HCT116 (cell line): Measurements from ENCODE around the gene CAPG. TPM values are rescaled to one million over a fixed set of nuclear protein-coding genes. Genes with fewer than 3 reads are reported as not detected.

Source experiments
- ATAC-seq: fragments of 200-7000 bp; cut with Tn5 transposase; 2 replicates; pipeline ENCODE4 v1.9.1; 2020; ENCODE audit warnings: mild to moderate bottlenecking, moderate library complexity
- BruUV-seq: library from RNA; stranded (reverse); fragments of 400-500 nt; replicated peaks from 2 replicates; lab custom pipeline; 2021; lab: Mats Ljungman, UMichigan
- CTCF ChIA-PET: fragments of 300-600 bp; sonication (Branson Sonifier 250); formaldehyde crosslinking; loops from one replicate; lab custom pipeline; 2021; ENCODE audit warnings: antibody characterized with exemption; lab: Charles Lee
- POLR2A ChIA-PET: fragments of 300-600, 350-600 bp; sonication (Branson Sonifier 250); formaldehyde crosslinking; loops from one replicate; lab custom pipeline; 2021; ENCODE audit warnings: antibody characterized with exemption; lab: Charles Lee
- RAD21 ChIA-PET, 2 experiments: fragments of 300-600 bp; sonication (Branson Sonifier 250); formaldehyde crosslinking; loops; one replicate each; lab custom pipeline; 2023; ENCODE audit warnings: low total read pairs in 2 of 2; ENCODE audit not compliant: uncharacterized antibody in 2 of 2, unreplicated experiment in 2 of 2, low non-redundant PET in 1 of 2; lab: Charles Lee
- DNase-seq: peaks from one replicate; pipeline ENCODE4 v3.0.0-alpha.2; 2010; ENCODE audit warnings: low read depth, low spot score
- H2AFZ ChIP-seq: fragments of 200-600 bp; shearing (Covaris generic), sonication (generic); 2 replicates; pipeline ENCODE4 v1.6.1; 2017; ENCODE audit warnings: low read depth, mixed run types, mixed read lengths, antibody characterized with exemption, low read length; ENCODE audit not compliant: poor library complexity, severe bottlenecking
- H3K27ac ChIP-seq: 2 replicates; pipeline ENCODE4 v1.5.1; 2012; ENCODE audit warnings: low read depth, low read length
- H3K27me3 ChIP-seq: fragments of 200-600 bp; sonication (generic); 2 replicates; pipeline ENCODE4 v1.6.1; 2016; ENCODE audit warnings: mixed run types, low read length, mixed read lengths; ENCODE audit not compliant: insufficient read depth
- H3K36me3 ChIP-seq, 2 experiments: fragments of 200-500 bp in 1 of 2; fragments of 200-600 bp in 1 of 2; sonication (Bioruptor generic) in 1 of 2; sonication (generic) in 1 of 2; 2 replicates each; pipeline versions ENCODE4 v1.5.1 to v1.6.1; 2014 to 2016; ENCODE audit warnings: low read length in 2 of 2, inconsistent platforms in 1 of 2, mixed read lengths in 1 of 2, mixed run types in 1 of 2; ENCODE audit not compliant: insufficient read depth in 2 of 2, control insufficient read depth in 1 of 2
- H3K4me1 ChIP-seq, 2 experiments: fragments of 200-600 bp in 1 of 2; sonication (generic) in 1 of 2; 2 replicates each; pipeline versions ENCODE4 v1.5.1 to v1.6.1; 2012 to 2017; ENCODE audit warnings: low read length in 2 of 2, inconsistent platforms in 1 of 2, mild to moderate bottlenecking in 1 of 2, mixed read lengths in 1 of 2, mixed run types in 1 of 2, moderate library complexity in 1 of 2; ENCODE audit not compliant: insufficient read depth in 2 of 2, control insufficient read depth in 1 of 2
- H3K4me2 ChIP-seq: fragments of 200-600 bp; sonication (generic); 2 replicates; pipeline ENCODE4 v1.6.1; 2017; ENCODE audit warnings: mixed run types, low read length, mixed read lengths
- H3K4me3 ChIP-seq, 2 experiments: fragments of 200-600 bp in 1 of 2; sonication (generic) in 1 of 2; replicated peaks in 1 of 2; 2 replicates each; pipeline ENCODE4 v1.5.1; 2011 to 2016; ENCODE audit warnings: low read length in 2 of 2, control low read depth in 1 of 2, low read depth in 1 of 2, mild to moderate bottlenecking in 1 of 2, mixed read lengths in 1 of 2, mixed run types in 1 of 2
- H3K79me2 ChIP-seq: fragments of 200-600 bp; sonication (generic); 2 replicates; pipeline ENCODE4 v1.6.1; 2017; ENCODE audit warnings: mild to moderate bottlenecking, mixed run types, low read length, moderate library complexity, mixed read lengths; ENCODE audit not compliant: insufficient read depth
- H3K9ac ChIP-seq: fragments of 200-600 bp; sonication (generic); 2 replicates; pipeline ENCODE4 v1.6.1; 2016; ENCODE audit warnings: low read length, mixed read lengths
- H3K9me2 ChIP-seq: fragments of 200-600 bp; sonication (generic), shearing (Covaris generic); 2 replicates; pipeline ENCODE4 v1.6.1; 2017; ENCODE audit warnings: mixed run types, mild to moderate bottlenecking, moderate library complexity; ENCODE audit not compliant: insufficient read depth
- H3K9me3 ChIP-seq, 2 experiments: fragments of 200-500 bp in 1 of 2; fragments of 200-600 bp in 1 of 2; sonication (Bioruptor generic) in 1 of 2; sonication (generic) in 1 of 2; 2 replicates each; pipeline ENCODE4 v1.6.1; 2014 to 2017; ENCODE audit warnings: low read length in 2 of 2, mixed read lengths in 2 of 2, inconsistent platforms in 1 of 2, low read depth in 1 of 2, mild to moderate bottlenecking in 1 of 2, mixed run types in 1 of 2, moderate library complexity in 1 of 2; ENCODE audit not compliant: control insufficient read depth in 1 of 2, insufficient read depth in 1 of 2
- H4K20me1 ChIP-seq: fragments of 200-600 bp; sonication (generic), shearing (Covaris generic); 2 replicates; pipeline ENCODE4 v1.6.1; 2017; ENCODE audit warnings: mixed run types, mild to moderate bottlenecking, moderate library complexity; ENCODE audit not compliant: insufficient read depth
- CEBPB ChIP-seq: IDR thresholded peaks from 2 replicates; pipeline ENCODE4 v1.6.1; 2012; ENCODE audit warnings: low read depth
- CTCF ChIP-seq, 3 experiments: fragments of 200-600 bp in 1 of 3; sonication (generic) in 1 of 3; IDR thresholded peaks in 2 of 3; conservative IDR thresholded peaks in 1 of 3; 2 replicates each; pipeline ENCODE4 v1.5.1; 2012 to 2017; ENCODE audit warnings: low read depth in 2 of 3, low read length in 2 of 3, antibody characterized with exemption in 1 of 3, borderline replicate concordance in 1 of 3, control low read depth in 1 of 3, mild to moderate bottlenecking in 1 of 3, mixed read lengths in 1 of 3, mixed run types in 1 of 3, moderate library complexity in 1 of 3; ENCODE audit not compliant: insufficient read depth in 1 of 3
- EGR1 ChIP-seq: IDR thresholded peaks from 2 replicates; pipeline ENCODE4 v1.6.1; 2012; ENCODE audit warnings: low read depth
- ELF1 ChIP-seq: IDR thresholded peaks from 2 replicates; pipeline ENCODE4 v1.6.1; 2012; ENCODE audit warnings: low read depth, borderline replicate concordance
- EZH2 ChIP-seq: fragments of 200-600 bp; sonication (generic); IDR thresholded peaks from 2 replicates; pipeline ENCODE4 v1.6.1; 2017; ENCODE audit warnings: antibody characterized with exemption, mixed run types
- EZH2phosphoT487 ChIP-seq: fragments of 200-600 bp; IDR thresholded peaks from 2 replicates; pipeline ENCODE4 v1.6.1; 2018; ENCODE audit warnings: antibody characterized with exemption, borderline replicate concordance
- JUND ChIP-seq: IDR thresholded peaks from 2 replicates; pipeline ENCODE4 v1.6.1; 2012
- MAX ChIP-seq: IDR thresholded peaks from 2 replicates; pipeline ENCODE4 v1.6.1; 2012
- POLR2A ChIP-seq: IDR thresholded peaks from 2 replicates; pipeline ENCODE4 v1.7.0; 2011; ENCODE audit warnings: borderline replicate concordance; ENCODE audit not compliant: insufficient read depth, insufficient read length; ENCODE audit errors: extremely low read depth
- POLR2AphosphoS5 ChIP-seq: IDR thresholded peaks from 2 replicates; pipeline ENCODE4 v1.6.1; 2011; ENCODE audit warnings: mild to moderate bottlenecking, low read depth, low read length, moderate library complexity
- RAD21 ChIP-seq: IDR thresholded peaks from 2 replicates; pipeline ENCODE4 v1.6.1; 2012; ENCODE audit warnings: low read depth, mild to moderate bottlenecking
- SP1 ChIP-seq: IDR thresholded peaks from 2 replicates; pipeline ENCODE4 v1.6.1; 2012; ENCODE audit warnings: low read depth
- SRF ChIP-seq: IDR thresholded peaks from 2 replicates; pipeline ENCODE4 v1.6.1; 2012; ENCODE audit warnings: low read depth
- TCF7L2 ChIP-seq: IDR thresholded peaks from 2 replicates; pipeline ENCODE4 v1.7.0; 2011; ENCODE audit warnings: borderline replicate concordance, inconsistent platforms; ENCODE audit not compliant: insufficient read depth, insufficient read length; ENCODE audit errors: extremely low read depth
- YY1 ChIP-seq: IDR thresholded peaks from 2 replicates; pipeline ENCODE4 v1.6.1; 2011; ENCODE audit warnings: low read length, low read depth, moderate library complexity, mild to moderate bottlenecking; ENCODE audit not compliant: insufficient replicate concordance; ENCODE audit errors: extremely low read depth
- intact Hi-C: fragments of 100-400 bp; cut with micrococcal nuclease; formaldehyde crosslinking; loops from 2 replicates; pipeline ENCODE4 v1.10.0; 2022
- total RNA-seq: library from RNA; stranded (reverse); gene quantifications from one replicate; pipeline ENCODE4 v1.2.1, GENCODE V29; 2021; ENCODE audit not compliant: unreplicated experiment
- TF ChIP-seq, protein P1 (sequence below): IDR thresholded peaks from 2 replicates; pipeline ENCODE4 v1.6.1; 2012

The CAPG gene
- total RNA-seq, 1 experiment from 2014 or later, result 223 TPM

GRCh38 chr2:85369500-85369899 is 40.7 kb downstream of the CAPG start:
- H3K36me3 ChIP-seq, result no peaks in the 10 kb centered on the region
- H3K4me1 ChIP-seq, result no peaks in the 10 kb centered on the region
- TF ChIP-seq MAX (no peak), RAD21 (no peak), POLR2A (no peak), EZH2 (no peak), CTCF (IDR thresholded peaks at IDR 0.05 in 2 of 3, conservative IDR thresholded peaks at IDR 0.05 in 1 of 3; ENCODE audit: borderline replicate concordance in 1 of 3, insufficient read depth in 1 of 3, low read depth in 2 of 3, low read length in 2 of 3) (no peak), ELF1 (no peak), EZH2phosphoT487 (no peak)
- no peak overlapping the region for H3K4me2 ChIP-seq
- POLR2A ChIA-PET, result interaction anchor here (0.9 to 1.1 kb wide), 2 partner anchors 15 kb away, joined by 3 read pairs; partner anchors contain the start of genes ELMOD3 and RETSAT
- BruUV-seq, result no TSS peak
- H3K9me2 ChIP-seq, result no peaks in the 10 kb centered on the region
- H3K9me3 ChIP-seq, result no peaks in the 10 kb centered on the region
- DNase-seq (no peak), ATAC-seq (no peak)
- CTCF ChIA-PET, result no interaction called here
- no peak overlapping the region for H3K4me3 ChIP-seq
- no peak overlapping the region for H2AFZ ChIP-seq
- H3K27ac ChIP-seq, result no peak overlapping the region
- no peaks in the 10 kb centered on the region for H3K79me2 ChIP-seq
- intact Hi-C loops, result no loop called here
- no peaks in the 10 kb centered on the region for H3K27me3 ChIP-seq
- RAD21 ChIA-PET, result no interaction called here
- no peak overlapping the region for H3K9ac ChIP-seq
- no peaks in the 10 kb centered on the region for H4K20me1 ChIP-seq

GRCh38 chr2:85368921-85369320 is 41.2 kb downstream of the CAPG start:
- no peaks in the 10 kb centered on the region for H3K9me3 ChIP-seq
- H3K79me2 ChIP-seq, result no peaks in the 10 kb centered on the region
- no peaks in the 10 kb centered on the region for H3K27me3 ChIP-seq
- BruUV-seq, result no TSS peak
- H3K36me3 ChIP-seq, result no peaks in the 10 kb centered on the region
- H2AFZ ChIP-seq, result no peak overlapping the region
- DNase-seq (no peak), ATAC-seq (no peak)
- H3K9ac ChIP-seq, result no peak overlapping the region
- H3K4me2 ChIP-seq, result no peak overlapping the region
- ChIA-PET CTCF (no interaction called here), RAD21 (no interaction called here), POLR2A (interaction anchor here (1.1 kb wide), 1 partner anchor 14 kb away, joined by 3 read pairs; the partner anchor contains the start of genes ELMOD3 and RETSAT)
- no peak overlapping the region for H3K27ac ChIP-seq
- no peaks in the 10 kb centered on the region for H3K4me1 ChIP-seq
- H3K4me3 ChIP-seq, result no peak overlapping the region
- intact Hi-C loops, result no loop called here
- H3K9me2 ChIP-seq, result no peaks in the 10 kb centered on the region
- H4K20me1 ChIP-seq, result no peaks in the 10 kb centered on the region
- TF ChIP-seq SP1 (no peak), ELF1 (no peak), TCF7L2 (no peak), YY1 (no peak), CEBPB (no peak), MAX (no peak), RAD21 (no peak), SRF (no peak), EGR1 (no peak), JUND (no peak), POLR2AphosphoS5 (no peak), POLR2A (no peak)
- TF ChIP-seq, protein P1, sequence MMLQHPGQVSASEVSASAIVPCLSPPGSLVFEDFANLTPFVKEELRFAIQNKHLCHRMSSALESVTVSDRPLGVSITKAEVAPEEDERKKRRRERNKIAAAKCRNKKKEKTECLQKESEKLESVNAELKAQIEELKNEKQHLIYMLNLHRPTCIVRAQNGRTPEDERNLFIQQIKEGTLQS, result no peak
